ENCODE data around the gene DNAL4. TPM values are rescaled to one million over a fixed set of nuclear protein-coding genes. Genes with fewer than 3 reads are reported as not detected.

The DNAL4 gene
- total RNA-seq, 1 donor from 2014 or later: 21.3 TPM

DNA sequence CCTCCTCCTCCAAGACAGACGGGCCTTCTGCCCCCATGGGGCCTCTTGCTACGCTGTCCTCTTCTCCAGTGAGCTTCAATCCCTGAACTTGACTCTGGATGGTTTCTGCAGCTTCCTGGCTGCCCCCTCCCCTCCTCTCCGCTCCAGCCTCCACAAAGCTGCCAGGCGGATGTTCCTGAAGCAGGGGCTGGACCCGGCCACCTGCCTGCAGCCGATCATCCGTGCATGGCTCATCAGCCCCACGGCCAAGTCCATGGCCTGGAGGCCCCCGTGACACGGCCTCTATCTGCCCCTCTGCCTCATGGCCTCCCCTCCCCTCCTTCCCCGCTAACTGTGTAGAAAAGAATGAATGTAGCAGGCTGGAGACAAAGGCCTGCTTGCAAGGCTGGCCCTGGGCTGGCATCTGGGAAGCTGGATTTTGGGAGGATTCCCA lies 31.4 kb downstream of the DNAL4 start:
- no peaks in the 10 kb centered on the region for H3K4me1 ChIP-seq
- no peak overlapping the region for H3K27ac ChIP-seq
- H3K4me3 ChIP-seq: no peak overlapping the region
- intact Hi-C loops (cut with DNase I): no loop called here
- peaks cover 4% of the 10 kb centered on the region for H3K27me3 ChIP-seq (ENCODE audit: low read depth)
- no peaks in the 10 kb centered on the region for H3K9me3 ChIP-seq
- H3K36me3 ChIP-seq: no peaks in the 10 kb centered on the region
- DNase-seq (no peak), ATAC-seq (no peak)
- TF ChIP-seq, protein P1, sequence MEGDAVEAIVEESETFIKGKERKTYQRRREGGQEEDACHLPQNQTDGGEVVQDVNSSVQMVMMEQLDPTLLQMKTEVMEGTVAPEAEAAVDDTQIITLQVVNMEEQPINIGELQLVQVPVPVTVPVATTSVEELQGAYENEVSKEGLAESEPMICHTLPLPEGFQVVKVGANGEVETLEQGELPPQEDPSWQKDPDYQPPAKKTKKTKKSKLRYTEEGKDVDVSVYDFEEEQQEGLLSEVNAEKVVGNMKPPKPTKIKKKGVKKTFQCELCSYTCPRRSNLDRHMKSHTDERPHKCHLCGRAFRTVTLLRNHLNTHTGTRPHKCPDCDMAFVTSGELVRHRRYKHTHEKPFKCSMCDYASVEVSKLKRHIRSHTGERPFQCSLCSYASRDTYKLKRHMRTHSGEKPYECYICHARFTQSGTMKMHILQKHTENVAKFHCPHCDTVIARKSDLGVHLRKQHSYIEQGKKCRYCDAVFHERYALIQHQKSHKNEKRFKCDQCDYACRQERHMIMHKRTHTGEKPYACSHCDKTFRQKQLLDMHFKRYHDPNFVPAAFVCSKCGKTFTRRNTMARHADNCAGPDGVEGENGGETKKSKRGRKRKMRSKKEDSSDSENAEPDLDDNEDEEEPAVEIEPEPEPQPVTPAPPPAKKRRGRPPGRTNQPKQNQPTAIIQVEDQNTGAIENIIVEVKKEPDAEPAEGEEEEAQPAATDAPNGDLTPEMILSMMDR (IDR thresholded peaks at IDR 0.05): no peak

DNA sequence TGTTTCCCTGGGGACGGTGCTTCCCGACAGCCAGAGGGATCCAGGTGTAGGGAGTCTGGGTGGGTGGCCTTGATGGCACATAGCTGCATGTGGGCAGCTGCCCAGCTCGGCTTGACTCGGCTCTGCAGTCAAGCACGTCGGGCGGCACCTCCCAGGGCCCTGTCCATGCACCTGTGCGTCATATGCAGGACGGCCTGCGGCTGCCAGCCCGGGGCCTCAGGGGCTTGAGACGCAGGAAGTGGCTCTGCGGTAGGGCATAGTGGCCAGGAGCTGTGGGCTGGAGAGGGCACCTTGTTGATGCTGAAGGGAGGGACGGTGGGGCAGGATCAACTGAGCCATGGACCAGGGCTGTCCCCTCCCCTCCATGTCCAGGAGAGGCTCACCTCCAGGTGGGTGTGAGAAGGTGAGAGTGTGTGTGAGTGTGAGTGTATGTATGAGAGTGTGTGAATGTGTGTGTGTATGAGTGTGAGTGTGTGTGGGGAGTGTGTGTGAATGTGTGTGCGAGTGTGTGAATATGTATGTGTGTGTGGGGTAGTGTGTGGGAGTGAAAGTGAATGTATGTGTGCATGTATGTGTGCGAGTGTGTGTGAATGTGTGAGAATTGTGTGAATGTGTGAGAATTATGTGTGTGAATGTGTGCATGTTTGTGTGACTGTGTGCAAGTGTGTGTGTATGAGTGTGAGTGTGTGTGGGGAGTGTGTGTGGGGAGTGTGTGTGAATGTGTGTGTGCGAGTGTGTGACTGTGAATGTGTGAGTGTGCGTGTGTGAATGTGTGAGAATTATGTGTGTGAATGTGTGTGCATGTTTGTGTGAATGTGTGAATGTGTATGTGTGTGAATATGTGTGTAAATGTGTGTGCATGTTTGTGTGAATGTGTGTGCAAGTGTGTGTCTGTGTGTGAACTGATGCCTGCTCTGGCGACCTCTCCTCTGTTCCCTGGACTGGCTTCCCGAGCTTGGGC lies 32.5 kb downstream of the DNAL4 start:
- TF ChIP-seq, protein P1 (IDR thresholded peaks at IDR 0.05): no peak
- intact Hi-C loops (cut with DNase I): no loop called here
- peaks cover 6% of the 10 kb centered on the region for H3K4me1 ChIP-seq
- DNase-seq: no peak
- H3K9me3 ChIP-seq: no peaks in the 10 kb centered on the region
- H3K36me3 ChIP-seq: no peaks in the 10 kb centered on the region
- no peak for ATAC-seq
- H3K4me3 ChIP-seq: no peak overlapping the region
- H3K27ac ChIP-seq: no peak overlapping the region
- peaks cover 4% of the 10 kb centered on the region for H3K27me3 ChIP-seq (ENCODE audit: low read depth)

DNA sequence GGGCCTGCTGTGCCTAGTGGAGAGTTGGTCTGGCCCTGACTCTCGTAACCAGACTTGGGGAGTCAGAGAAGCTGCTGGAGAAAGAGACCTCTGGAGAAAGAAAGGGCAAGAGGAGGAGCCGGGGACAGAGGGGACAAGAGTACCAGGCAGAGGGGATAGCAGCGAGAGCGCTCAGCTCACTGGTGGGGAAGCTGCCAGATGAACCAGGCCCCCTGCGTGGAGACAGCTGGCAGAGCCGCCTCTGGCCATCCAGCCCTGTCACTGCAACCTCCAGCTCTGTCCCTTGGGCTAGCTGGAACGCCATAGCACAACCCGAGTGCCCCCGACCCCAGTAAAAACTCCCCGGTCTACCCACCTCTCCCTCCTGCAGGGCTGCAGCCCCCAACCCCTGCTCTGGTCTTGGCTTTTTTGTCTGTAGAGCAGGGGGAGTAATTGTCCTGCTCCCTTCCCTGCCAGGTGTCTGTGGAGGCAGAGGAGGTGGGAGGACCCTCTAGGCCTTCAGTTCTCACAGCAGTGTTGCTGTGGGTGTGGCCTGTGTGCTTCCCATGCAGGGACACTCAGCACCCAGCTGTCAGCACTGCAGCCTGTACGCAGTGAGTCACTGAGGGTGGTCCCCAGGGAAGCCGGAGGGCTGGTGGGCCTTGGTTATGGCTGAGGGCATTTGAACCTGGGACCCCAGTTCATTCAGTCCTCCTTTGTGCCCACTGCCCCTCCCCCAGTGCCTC lies 33.3 kb downstream of the DNAL4 start:
- H3K27me3 ChIP-seq (ENCODE audit: low read depth): peaks cover 4% of the 10 kb centered on the region
- no peak for DNase-seq
- no peak overlapping the region for H3K4me3 ChIP-seq
- H3K4me1 ChIP-seq: peaks cover 10% of the 10 kb centered on the region
- intact Hi-C loops (cut with DNase I): no loop called here
- ATAC-seq: no peak
- TF ChIP-seq, protein P1 (IDR thresholded peaks at IDR 0.05): no peak
- no peak overlapping the region for H3K27ac ChIP-seq
- no peaks in the 10 kb centered on the region for H3K36me3 ChIP-seq
- no peaks in the 10 kb centered on the region for H3K9me3 ChIP-seq

DNA sequence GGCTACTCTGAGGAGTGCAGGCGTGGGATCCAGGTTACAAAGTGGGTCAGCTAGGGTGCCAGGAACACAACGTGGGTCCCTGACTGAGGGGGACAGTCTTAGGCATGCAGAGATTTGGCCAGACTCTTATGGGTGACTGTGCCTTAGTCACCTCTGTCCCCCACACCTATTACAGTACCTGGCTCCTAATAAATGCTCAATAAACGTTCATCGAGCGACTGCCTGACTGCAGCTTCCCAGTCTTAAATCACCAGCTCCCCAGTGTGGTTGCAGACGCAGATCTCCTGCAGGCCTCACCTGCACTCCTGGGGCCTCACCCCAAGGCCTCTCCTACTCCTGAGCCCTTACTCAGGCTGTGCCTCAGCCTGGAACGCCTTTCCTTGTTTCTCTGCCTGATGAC lies 34.9 kb downstream of the DNAL4 start:
- no peak overlapping the region for H3K27ac ChIP-seq
- ATAC-seq (no peak), DNase-seq (no peak)
- H3K36me3 ChIP-seq: no peaks in the 10 kb centered on the region
- intact Hi-C loops (cut with DNase I): no loop called here
- TF ChIP-seq, protein P1 (IDR thresholded peaks at IDR 0.05): no peak
- H3K9me3 ChIP-seq: no peaks in the 10 kb centered on the region
- peaks cover 20% of the 10 kb centered on the region for H3K4me1 ChIP-seq
- H3K27me3 ChIP-seq (ENCODE audit: low read depth): no peaks in the 10 kb centered on the region
- no peak overlapping the region for H3K4me3 ChIP-seq

DNA sequence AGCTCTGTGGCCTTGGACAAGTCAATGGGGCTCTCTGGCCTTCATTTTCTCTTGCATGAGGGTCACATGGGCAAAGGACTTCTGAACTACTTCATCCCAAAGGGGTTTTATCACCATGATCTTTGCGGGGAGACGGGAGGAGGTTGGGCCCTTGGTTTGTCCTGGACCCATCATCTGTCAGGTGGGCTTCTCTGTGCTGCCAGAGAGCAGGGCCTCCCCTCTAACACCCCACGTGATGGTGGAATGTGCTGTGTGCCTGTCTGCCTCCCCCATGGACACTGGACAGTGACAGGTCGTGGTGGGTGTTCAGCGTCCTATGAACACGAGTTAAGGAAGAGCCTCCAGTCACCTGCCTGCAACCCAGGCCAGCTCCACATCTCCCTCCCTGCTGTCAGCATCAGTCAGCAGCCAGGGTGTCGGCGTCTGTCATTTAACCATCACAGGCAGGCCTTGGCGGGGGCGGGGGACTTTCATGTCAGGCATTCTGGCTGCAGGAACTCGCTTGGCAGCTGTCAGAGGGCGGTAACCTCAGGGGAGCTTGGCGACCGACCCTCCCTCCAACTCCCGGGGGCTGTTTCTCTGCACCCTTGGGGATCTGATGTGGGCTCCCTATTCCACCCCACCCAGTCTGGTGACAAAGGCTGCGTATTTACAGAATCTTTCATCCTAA lies 35.5 kb downstream of the DNAL4 start:
- intact Hi-C loops (cut with DNase I): no loop called here
- no peak overlapping the region for H3K27ac ChIP-seq
- H3K36me3 ChIP-seq: peaks cover 5% of the 10 kb centered on the region
- H3K4me1 ChIP-seq: peaks cover 26% of the 10 kb centered on the region
- ATAC-seq: no peak
- DNase-seq: no peak
- H3K27me3 ChIP-seq (ENCODE audit: low read depth): no peaks in the 10 kb centered on the region
- TF ChIP-seq, protein P1 (IDR thresholded peaks at IDR 0.05): no peak
- no peak overlapping the region for H3K4me3 ChIP-seq
- no peaks in the 10 kb centered on the region for H3K9me3 ChIP-seq
